ENCODE data around the gene PHRF1. TPM values are rescaled to one million over a fixed set of nuclear protein-coding genes. Genes with fewer than 3 reads are reported as not detected.
A peak's percentile ranks its signal among the peaks of the same experiment; 100 is the strongest.

PHRF1 gene
- total and polyA plus RNA-seq, 7 experiments from 2014 or later = 6.2 to 55.2 (median 47.5) TPM

DNA sequence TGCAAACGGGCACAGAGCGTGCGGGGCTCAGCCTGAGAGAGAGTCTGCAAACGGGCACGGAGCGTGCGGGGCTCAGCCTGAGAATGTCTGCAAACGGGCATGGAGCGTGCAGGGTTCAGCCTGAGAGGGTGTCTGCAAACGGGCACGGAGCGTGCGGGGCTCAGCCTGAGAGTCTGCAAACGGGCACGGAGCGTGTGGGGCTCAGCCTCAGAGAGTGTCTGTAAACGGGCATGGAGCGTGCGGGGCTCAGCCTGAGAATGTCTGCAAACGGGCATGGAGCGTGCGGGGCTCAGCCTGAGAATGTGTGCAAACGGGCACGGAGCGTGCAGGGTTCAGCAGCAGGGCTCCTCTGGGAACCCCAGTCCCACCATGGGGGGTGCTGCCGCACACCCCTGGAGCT is 13.5 kb downstream of the PHRF1 start:
- Histone ChIP-seq H3K36me3 (ENCODE audit: control insufficient read depth in 2 of 3, insufficient read depth in 3 of 3, low read length in 3 of 3) (peaks cover 11 to 69% (median 21%) of the 10 kb centered on the region in 3 experiments), H3K4me3 (ENCODE audit: low read length) (no peak overlapping the region), H3K4me1 (ENCODE audit: control insufficient read depth in 2 of 2, insufficient read depth in 2 of 2, low read length in 2 of 2) (peaks cover 10 to 12% of the 10 kb centered on the region in 2 donors), H3K9me3 (ENCODE audit: control insufficient read depth in 2 of 3, low read length in 3 of 3) (no peaks in the 10 kb centered on the region), H3K27ac (ENCODE audit: low read depth, low read length) (no peak overlapping the region), H3K27me3 (ENCODE audit: control insufficient read depth in 2 of 2, insufficient read depth in 2 of 2, low read length in 2 of 2) (no peaks in the 10 kb centered on the region)
- DNase-seq (no peak), ATAC-seq (no peak)
- Mint-ChIP-seq H3K9me3 (peaks cover 0 to 1% (median 0%) of the 10 kb centered on the region in 11 donors), H3K4me1 (peaks cover 9 to 38% (median 29%) of the 10 kb centered on the region in 7 donors), H3K4me3 (peak overlapping the region in 2 of 10 donors; percentile 5 to 13), H3K27ac (peak overlapping the region in 5 of 9 donors; percentile 42 to 99 (median 82)), H3K27me3 (no peaks in the 10 kb centered on the region), H3K36me3 (peaks cover 9 to 39% (median 19%) of the 10 kb centered on the region in 5 donors)
- ChIA-PET CTCF (interaction anchor here (0.7 to 2.4 kb wide), 2 partner anchors 133 to 331 kb away, joined by 3 to 9 read pairs; no protein-coding TSS in a partner anchor), POLR2A (interaction anchor here (1.1 kb wide), 1 partner anchor 14 kb away, joined by 5 read pairs; the partner anchor contains the start of gene PHRF1)
- intact Hi-C loops (cut with micrococcal nuclease) = no loop called here

DNA sequence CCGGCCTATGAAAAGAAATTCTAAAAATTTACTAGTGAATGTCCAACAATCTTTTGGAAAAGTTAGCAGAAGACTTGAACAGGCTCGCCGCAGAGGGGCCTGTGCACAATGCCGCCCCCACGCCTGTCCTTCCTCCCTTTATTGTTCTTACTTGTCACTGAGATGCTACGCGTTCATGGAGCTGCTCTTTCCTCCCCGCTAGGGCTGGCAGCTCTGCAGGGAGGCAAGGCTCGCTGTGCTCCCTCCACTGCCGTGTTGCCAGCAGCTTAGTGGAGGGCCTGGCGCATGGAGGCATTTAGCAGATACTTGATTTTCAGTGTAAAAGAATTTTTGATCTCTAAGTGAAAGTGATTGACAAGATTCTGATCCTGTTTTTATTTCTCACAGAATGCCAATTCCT is 14.7 kb downstream of the PHRF1 start:
- Histone ChIP-seq H3K27me3 (ENCODE audit: control insufficient read depth in 2 of 2, insufficient read depth in 2 of 2, low read length in 2 of 2) (no peaks in the 10 kb centered on the region), H3K4me3 (ENCODE audit: low read length) (no peak overlapping the region), H3K27ac (ENCODE audit: low read depth, low read length) (no peak overlapping the region), H3K4me1 (ENCODE audit: control insufficient read depth in 2 of 2, insufficient read depth in 2 of 2, low read length in 2 of 2) (peaks cover 12 to 14% of the 10 kb centered on the region in 2 donors), H3K9me3 (ENCODE audit: control insufficient read depth in 2 of 3, low read length in 3 of 3) (no peaks in the 10 kb centered on the region), H3K36me3 (ENCODE audit: control insufficient read depth in 2 of 3, insufficient read depth in 3 of 3, low read length in 3 of 3) (peaks cover 11 to 81% (median 21%) of the 10 kb centered on the region in 3 experiments)
- DNase-seq (no peak), ATAC-seq (no peak)
- peak overlapping the region in 1 of 9 donors; percentile 2 for H3K27ac Mint-ChIP-seq
- intact Hi-C loops (cut with micrococcal nuclease) = no loop called here
- ChIA-PET CTCF (interaction anchor here (0.6 kb wide), 1 partner anchor 123 kb away, joined by 3 read pairs; no protein-coding TSS in a partner anchor), POLR2A (interaction anchor here (0.6 kb wide), 1 partner anchor 79 kb away, joined by 3 read pairs; no protein-coding TSS in a partner anchor)
- no peak overlapping the region for H3K4me3 Mint-ChIP-seq
- H3K36me3 Mint-ChIP-seq = peaks cover 9 to 42% (median 19%) of the 10 kb centered on the region in 5 donors
- H3K4me1 Mint-ChIP-seq = peaks cover 9 to 38% (median 29%) of the 10 kb centered on the region in 7 donors
- peaks cover 0 to 1% (median 0%) of the 10 kb centered on the region in 11 donors for H3K9me3 Mint-ChIP-seq
- no peaks in the 10 kb centered on the region for H3K27me3 Mint-ChIP-seq

DNA sequence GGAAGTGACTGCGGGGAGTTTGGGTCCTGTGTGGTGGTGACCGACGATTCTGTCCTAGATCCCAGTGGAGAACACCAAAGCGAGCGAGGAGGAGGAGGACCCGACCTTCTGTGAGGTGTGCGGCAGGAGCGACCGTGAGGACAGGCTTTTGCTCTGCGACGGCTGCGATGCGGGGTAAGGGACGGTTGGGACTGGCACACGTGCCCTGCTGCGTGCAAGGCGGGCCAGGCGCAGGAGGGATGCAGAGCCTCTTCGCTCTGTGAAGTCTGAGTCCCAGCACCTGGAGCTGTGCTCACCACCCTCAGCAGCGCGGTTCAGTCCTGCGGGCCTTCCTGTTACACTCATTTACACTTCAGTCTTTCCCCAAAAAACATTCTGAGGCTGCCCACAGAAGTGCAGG is 16.2 kb downstream of the PHRF1 start:
- peaks cover 15 to 81% (median 17%) of the 10 kb centered on the region in 3 experiments for H3K36me3 ChIP-seq (ENCODE audit: control insufficient read depth in 2 of 3, insufficient read depth in 3 of 3, low read length in 3 of 3)
- Mint-ChIP-seq H3K27ac (peak overlapping the region in 2 of 9 donors; percentile 1 to 51), H3K27me3 (no peaks in the 10 kb centered on the region), H3K9me3 (peaks cover 0 to 3% (median 0%) of the 10 kb centered on the region in 11 donors), H3K4me3 (no peak overlapping the region), H3K4me1 (peaks cover 8 to 30% (median 16%) of the 10 kb centered on the region in 7 donors), H3K36me3 (peaks cover 9 to 42% (median 20%) of the 10 kb centered on the region in 5 donors)
- no peak for DNase-seq
- no peaks in the 10 kb centered on the region for H3K27me3 ChIP-seq (ENCODE audit: control insufficient read depth in 2 of 2, insufficient read depth in 2 of 2, low read length in 2 of 2)
- H3K27ac ChIP-seq (ENCODE audit: low read depth, low read length) = no peak overlapping the region
- no peak for ATAC-seq
- intact Hi-C loops (cut with micrococcal nuclease) = no loop called here
- no peak overlapping the region for H3K4me3 ChIP-seq (ENCODE audit: low read length)
- peaks cover 9% of the 10 kb centered on the region in 2 donors for H3K4me1 ChIP-seq (ENCODE audit: control insufficient read depth in 2 of 2, insufficient read depth in 2 of 2, low read length in 2 of 2)
- ChIA-PET POLR2A (no interaction called here), CTCF (no interaction called here)
- H3K9me3 ChIP-seq (ENCODE audit: control insufficient read depth in 2 of 3, low read length in 3 of 3) = no peaks in the 10 kb centered on the region

DNA sequence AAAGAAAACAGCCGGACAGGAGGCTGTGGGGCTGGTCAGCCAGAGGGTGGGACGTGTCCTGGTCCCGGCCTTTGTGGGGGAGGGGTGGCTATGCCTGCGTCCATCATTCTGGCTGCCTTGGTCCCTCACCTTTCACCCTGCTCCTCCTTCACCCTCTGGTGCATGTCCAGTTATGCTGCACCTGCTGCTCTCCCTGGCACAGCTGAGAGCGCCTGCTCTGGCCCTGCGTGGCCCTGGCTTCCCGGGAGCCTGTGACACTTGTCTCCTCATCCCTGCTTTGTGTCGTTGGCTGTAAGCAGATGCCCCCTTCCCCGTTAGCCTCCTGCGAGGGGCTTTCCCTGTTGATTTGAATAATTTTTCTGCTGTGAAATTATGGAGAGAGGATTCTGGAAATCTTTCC is 16.6 kb downstream of the PHRF1 start:
- Histone ChIP-seq H3K4me1 (ENCODE audit: control insufficient read depth in 2 of 2, insufficient read depth in 2 of 2, low read length in 2 of 2) (peaks cover 5% of the 10 kb centered on the region in 2 donors), H3K4me3 (ENCODE audit: low read length) (no peak overlapping the region), H3K27me3 (ENCODE audit: control insufficient read depth in 2 of 2, insufficient read depth in 2 of 2, low read length in 2 of 2) (no peaks in the 10 kb centered on the region), H3K9me3 (ENCODE audit: control insufficient read depth in 2 of 3, low read length in 3 of 3) (no peaks in the 10 kb centered on the region), H3K36me3 (ENCODE audit: control insufficient read depth in 2 of 3, insufficient read depth in 3 of 3, low read length in 3 of 3) (peaks cover 11 to 85% (median 20%) of the 10 kb centered on the region in 3 experiments), H3K27ac (ENCODE audit: low read depth, low read length) (no peak overlapping the region)
- Mint-ChIP-seq H3K27ac (no peak overlapping the region), H3K9me3 (peaks cover 0 to 3% (median 0%) of the 10 kb centered on the region in 11 donors), H3K4me3 (no peak overlapping the region), H3K4me1 (peaks cover 4 to 26% (median 12%) of the 10 kb centered on the region in 7 donors), H3K36me3 (peaks cover 9 to 41% (median 20%) of the 10 kb centered on the region in 5 donors), H3K27me3 (no peaks in the 10 kb centered on the region)
- ChIA-PET CTCF (no interaction called here), POLR2A (no interaction called here)
- no peak for ATAC-seq
- DNase-seq = no peak
- intact Hi-C loops (cut with micrococcal nuclease) = no loop called here

DNA sequence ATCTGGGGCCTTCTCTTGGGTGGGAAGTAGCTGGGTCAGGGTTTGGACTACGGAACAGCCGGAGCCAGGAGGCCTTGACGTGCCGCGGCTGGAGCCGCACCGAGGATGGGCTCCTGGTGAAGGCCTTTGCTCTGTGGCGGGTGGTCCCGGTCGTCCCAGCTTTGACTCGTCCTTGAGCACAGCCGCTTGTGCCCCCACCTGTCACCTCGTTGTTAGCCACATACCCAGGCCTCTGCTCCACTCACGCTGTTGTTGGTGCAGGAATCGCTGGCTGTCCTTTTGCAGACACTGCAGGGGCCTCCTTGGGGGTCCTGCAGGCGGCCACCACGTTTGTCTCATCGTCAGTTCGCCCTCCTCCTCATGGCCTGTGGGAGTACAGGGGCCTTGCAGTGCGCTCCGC is 17.1 kb downstream of the PHRF1 start:
- Mint-ChIP-seq H3K27me3 (no peaks in the 10 kb centered on the region), H3K4me3 (no peak overlapping the region), H3K9me3 (peaks cover 0 to 3% (median 0%) of the 10 kb centered on the region in 11 donors), H3K36me3 (peaks cover 8 to 41% (median 17%) of the 10 kb centered on the region in 5 donors), H3K27ac (no peak overlapping the region), H3K4me1 (peaks cover 0 to 22% (median 8%) of the 10 kb centered on the region in 7 donors)
- Histone ChIP-seq H3K27me3 (ENCODE audit: control insufficient read depth in 2 of 2, insufficient read depth in 2 of 2, low read length in 2 of 2) (no peaks in the 10 kb centered on the region), H3K36me3 (ENCODE audit: control insufficient read depth in 2 of 3, insufficient read depth in 3 of 3, low read length in 3 of 3) (peaks cover 12 to 89% (median 21%) of the 10 kb centered on the region in 3 experiments), H3K9me3 (ENCODE audit: control insufficient read depth in 2 of 3, low read length in 3 of 3) (no peaks in the 10 kb centered on the region), H3K27ac (ENCODE audit: low read depth, low read length) (no peak overlapping the region), H3K4me3 (ENCODE audit: low read length) (no peak overlapping the region), H3K4me1 (ENCODE audit: control insufficient read depth in 2 of 2, insufficient read depth in 2 of 2, low read length in 2 of 2) (peaks cover under 1 to 4% of the 10 kb centered on the region in 2 donors)
- no peak for ATAC-seq
- DNase-seq = no peak
- ChIA-PET CTCF (no interaction called here), POLR2A (no interaction called here)
- intact Hi-C loops (cut with micrococcal nuclease) = no loop called here

DNA sequence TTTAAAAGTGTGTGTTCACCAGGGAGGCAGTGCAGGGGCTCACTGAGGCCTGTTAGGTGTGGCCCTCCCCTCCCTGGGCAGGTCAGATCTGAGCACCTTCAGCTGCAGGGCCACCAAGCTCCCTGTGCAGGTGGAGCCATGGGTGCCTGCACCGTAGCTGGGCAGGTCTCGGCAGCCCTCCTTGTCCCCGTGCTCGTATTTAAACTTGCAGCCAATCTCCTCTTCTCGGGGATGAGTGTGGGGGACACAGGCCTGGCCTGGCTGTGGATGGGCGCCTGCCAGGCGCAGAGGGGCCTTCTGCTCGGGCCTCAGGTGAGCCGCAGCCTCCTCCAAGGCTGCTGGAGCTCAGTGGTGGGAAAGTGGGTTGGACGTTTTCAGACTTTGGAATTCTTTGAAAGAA is 19.1 kb downstream of the PHRF1 start:
- CTCF ChIA-PET = no interaction called here
- POLR2A ChIA-PET = interaction anchor here (0.6 kb wide), 1 partner anchor 352 kb away, joined by 3 read pairs; no protein-coding TSS in a partner anchor
- H3K27ac Mint-ChIP-seq = no peak overlapping the region
- Histone ChIP-seq H3K36me3 (ENCODE audit: control insufficient read depth in 2 of 3, insufficient read depth in 3 of 3, low read length in 3 of 3) (peaks cover 15 to 90% (median 17%) of the 10 kb centered on the region in 3 experiments), H3K4me3 (ENCODE audit: low read length) (no peak overlapping the region), H3K9me3 (ENCODE audit: control insufficient read depth in 2 of 3, low read length in 3 of 3) (no peaks in the 10 kb centered on the region), H3K27ac (ENCODE audit: low read depth, low read length) (no peak overlapping the region), H3K4me1 (ENCODE audit: control insufficient read depth in 2 of 2, insufficient read depth in 2 of 2, low read length in 2 of 2) (peaks cover 0 to 4% of the 10 kb centered on the region in 2 donors), H3K27me3 (ENCODE audit: control insufficient read depth in 2 of 2, insufficient read depth in 2 of 2, low read length in 2 of 2) (no peaks in the 10 kb centered on the region)
- DNase-seq (no peak), ATAC-seq (no peak)
- intact Hi-C loops (cut with micrococcal nuclease) = no loop called here
- peaks cover 0 to 3% (median 0%) of the 10 kb centered on the region in 11 donors for H3K9me3 Mint-ChIP-seq
- H3K4me1 Mint-ChIP-seq = peaks cover 0 to 11% (median 5%) of the 10 kb centered on the region in 7 donors
- H3K27me3 Mint-ChIP-seq = no peaks in the 10 kb centered on the region
- no peak overlapping the region for H3K4me3 Mint-ChIP-seq
- H3K36me3 Mint-ChIP-seq = peaks cover 4 to 37% (median 10%) of the 10 kb centered on the region in 5 donors
